Neuron (in vitro differentiated cells): Measurements from ENCODE around the gene ATP4B.

ENCODE experiments used
- H2AFZ ChIP-seq: one replicate; pipeline ENCODE4 v1.6.1; 2013; ENCODE audit warnings: low read depth, mild to moderate bottlenecking, inconsistent platforms, low read length, moderate library complexity
- H3K27me3 ChIP-seq: one replicate; pipeline ENCODE4 v1.6.1; 2013; ENCODE audit warnings: low read length; ENCODE audit not compliant: insufficient read depth
- H3K36me3 ChIP-seq: one replicate; pipeline ENCODE4 v1.6.1; 2013; ENCODE audit warnings: low read length; ENCODE audit not compliant: insufficient read depth
- H3K4me1 ChIP-seq: one replicate; pipeline ENCODE4 v1.6.1; 2013; ENCODE audit warnings: low read length; ENCODE audit not compliant: insufficient read depth
- H3K4me3 ChIP-seq: 2 replicates; pipeline ENCODE4 v1.5.1; 2013; ENCODE audit warnings: mild to moderate bottlenecking, low read length, moderate library complexity
- H3K9me3 ChIP-seq: one replicate; pipeline ENCODE4 v1.6.1; 2013; ENCODE audit warnings: low read length

ATP4B gene

GRCh38 chr13:113657851-113658741 lies at the start of gene ATP4B:
TSS of gene ATP4B (minus strand) at chr13:113658198. CDS start at chr13:113658144, 54 bp downstream.
- Histone ChIP-seq H3K4me1 (no peaks in the 10 kb centered on the region), H3K27me3 (no peaks in the 10 kb centered on the region), H3K4me3 (no peak within 1 kb of the TSS), H3K36me3 (no peaks in the 10 kb centered on the region), H2AFZ (no peak within 1 kb of the TSS), H3K9me3 (no peaks in the 10 kb centered on the region)

GRCh38 chr13:113672002-113672651 lies 14.1 kb upstream of the ATP4B start:
- Histone ChIP-seq H3K4me3 (no peak overlapping the region), H3K36me3 (no peaks in the 10 kb centered on the region)

GRCh38 chr13:113671066-113672001 lies 13.3 kb upstream of the ATP4B start:
- H3K4me3 ChIP-seq: no peak overlapping the region
- no peaks in the 10 kb centered on the region for H3K9me3 ChIP-seq
- no peaks in the 10 kb centered on the region for H3K36me3 ChIP-seq
- H3K27me3 ChIP-seq: no peaks in the 10 kb centered on the region
- H2AFZ ChIP-seq: no peak overlapping the region
- no peaks in the 10 kb centered on the region for H3K4me1 ChIP-seq

More at GRCh38 chr13:113672002-113672651, 14.1 kb upstream of the ATP4B start:
- H3K27me3 ChIP-seq: no peaks in the 10 kb centered on the region
- no peaks in the 10 kb centered on the region for H3K4me1 ChIP-seq
- no peak overlapping the region for H2AFZ ChIP-seq
- no peaks in the 10 kb centered on the region for H3K9me3 ChIP-seq

GRCh38 chr13:113670541-113670940 lies 12.5 kb upstream of the ATP4B start:
- no peaks in the 10 kb centered on the region for H3K9me3 ChIP-seq
- no peak overlapping the region for H2AFZ ChIP-seq
- H3K4me1 ChIP-seq: no peaks in the 10 kb centered on the region
- no peaks in the 10 kb centered on the region for H3K36me3 ChIP-seq
- no peak overlapping the region for H3K4me3 ChIP-seq
- no peaks in the 10 kb centered on the region for H3K27me3 ChIP-seq

- H3K27me3 ChIP-seq: no peaks in the 10 kb centered on the region
- no peak overlapping the region for H2AFZ ChIP-seq
- no peaks in the 10 kb centered on the region for H3K36me3 ChIP-seq
- H3K4me1 ChIP-seq: no peaks in the 10 kb centered on the region
- H3K9me3 ChIP-seq: no peaks in the 10 kb centered on the region
- no peak overlapping the region for H3K4me3 ChIP-seq
These were observed 11.8 kb upstream of the ATP4B start for GRCh38 chr13:113669755-113670341.

GRCh38 chr13:113669231-113669754 lies 11.3 kb upstream of the ATP4B start:
- H2AFZ ChIP-seq: no peak overlapping the region
- no peaks in the 10 kb centered on the region for H3K4me1 ChIP-seq
- H3K4me3 ChIP-seq: no peak overlapping the region
- H3K36me3 ChIP-seq: no peaks in the 10 kb centered on the region
- H3K9me3 ChIP-seq: no peaks in the 10 kb centered on the region
- no peaks in the 10 kb centered on the region for H3K27me3 ChIP-seq

GRCh38 chr13:113668491-113668971 lies 10.5 kb upstream of the ATP4B start:
- Histone ChIP-seq H3K4me1 (no peaks in the 10 kb centered on the region), H2AFZ (no peak overlapping the region), H3K9me3 (no peaks in the 10 kb centered on the region), H3K4me3 (no peak overlapping the region), H3K36me3 (no peaks in the 10 kb centered on the region), H3K27me3 (no peaks in the 10 kb centered on the region)

GRCh38 chr13:113667771-113668490 lies 9.9 kb upstream of the ATP4B start:
- Histone ChIP-seq H3K4me1 (no peaks in the 10 kb centered on the region), H3K27me3 (no peaks in the 10 kb centered on the region), H3K9me3 (no peaks in the 10 kb centered on the region), H2AFZ (no peak overlapping the region), H3K36me3 (no peaks in the 10 kb centered on the region), H3K4me3 (no peak overlapping the region)

GRCh38 chr13:113666951-113667701 lies 9.1 kb upstream of the ATP4B start, which contains the start of gene GRK1:
TSS of gene GRK1 (plus strand) at chr13:113667219. CDS start at chr13:113667387, 168 bp downstream.
- H3K9me3 ChIP-seq: no peaks in the 10 kb centered on the region
- H3K27me3 ChIP-seq: no peaks in the 10 kb centered on the region

GRCh38 chr13:113666329-113666670 lies 8.3 kb upstream of the ATP4B start:
- Histone ChIP-seq H3K36me3 (no peaks in the 10 kb centered on the region), H2AFZ (no peak overlapping the region), H3K9me3 (no peaks in the 10 kb centered on the region), H3K4me1 (no peaks in the 10 kb centered on the region), H3K4me3 (no peak overlapping the region), H3K27me3 (no peaks in the 10 kb centered on the region)

More at GRCh38 chr13:113666951-113667701, 9.1 kb upstream of the ATP4B start, which contains the start of gene GRK1:
- no peak within 1 kb of the TSS for H2AFZ ChIP-seq
- H3K36me3 ChIP-seq: no peaks in the 10 kb centered on the region
- H3K4me3 ChIP-seq: no peak within 1 kb of the TSS
- H3K4me1 ChIP-seq: no peaks in the 10 kb centered on the region

- no peaks in the 10 kb centered on the region for H3K4me1 ChIP-seq
- H2AFZ ChIP-seq: no peak overlapping the region
- H3K36me3 ChIP-seq: no peaks in the 10 kb centered on the region
- no peaks in the 10 kb centered on the region for H3K27me3 ChIP-seq
- H3K9me3 ChIP-seq: no peaks in the 10 kb centered on the region
- H3K4me3 ChIP-seq: no peak overlapping the region
These were observed 7.8 kb upstream of the ATP4B start for GRCh38 chr13:113665597-113666328.
